Liver (tissue), 9 donors: ENCODE results near the gene TUBGCP2. TPM values are rescaled to one million over a fixed set of nuclear protein-coding genes. Genes with fewer than 3 reads are reported as not detected.

ENCODE experiments used
- DNase-seq: peaks from one replicate; pipeline ENCODE4 v3.0.0-alpha.2; 2017; ENCODE audit warnings: low spot score
- H3K27ac ChIP-seq, 2 donors: one replicate each; pipeline ENCODE4 v1.7.0; 2013; ENCODE audit warnings: inconsistent platforms in 2 of 2, low read length in 2 of 2, control low read depth in 1 of 2, low read depth in 1 of 2, mild to moderate bottlenecking in 1 of 2
- H3K27me3 ChIP-seq, 4 donors: one replicate each; pipeline versions ENCODE4 v1.6.1 to v1.7.0; 2013; ENCODE audit warnings: low read length in 3 of 4, inconsistent platforms in 1 of 4, mild to moderate bottlenecking in 1 of 4, moderate library complexity in 1 of 4; ENCODE audit not compliant: control insufficient read depth in 4 of 4, insufficient read depth in 4 of 4
- H3K36me3 ChIP-seq, 4 donors: one replicate each; pipeline versions ENCODE4 v1.6.1 to v1.7.0; 2013; ENCODE audit warnings: low read length in 3 of 4, mild to moderate bottlenecking in 3 of 4, low read depth in 1 of 4, moderate library complexity in 1 of 4; ENCODE audit not compliant: control insufficient read depth in 4 of 4, insufficient read depth in 3 of 4
- H3K4me1 ChIP-seq, 4 donors: one replicate each; pipeline versions ENCODE4 v1.6.1 to v1.7.0; 2013; ENCODE audit warnings: low read length in 3 of 4, mild to moderate bottlenecking in 3 of 4, moderate library complexity in 1 of 4; ENCODE audit not compliant: control insufficient read depth in 4 of 4, insufficient read depth in 4 of 4
- H3K4me3 ChIP-seq, 3 donors: one replicate each; pipeline versions ENCODE4 v1.6.1 to v1.7.0; 2013; ENCODE audit warnings: low read length in 3 of 3, control low read depth in 1 of 3, low read depth in 1 of 3, mild to moderate bottlenecking in 1 of 3
- H3K9ac ChIP-seq, 2 donors: one replicate each; pipeline ENCODE4 v1.7.0; 2013; ENCODE audit warnings: low read length in 2 of 2, mild to moderate bottlenecking in 2 of 2, moderate library complexity in 2 of 2, control low read depth in 1 of 2, low read depth in 1 of 2
- H3K9me3 ChIP-seq, 4 donors: one replicate each; pipeline versions ENCODE4 v1.6.1 to v1.7.0; 2013; ENCODE audit warnings: low read length in 3 of 4; ENCODE audit not compliant: control insufficient read depth in 4 of 4
- CTCF ChIP-seq: fragments of 150-350 bp; IDR thresholded peaks from 2 replicates; pipeline ENCODE4 v1.5.1; 2017; ENCODE audit warnings: improper control_type of control experiment, low read depth, low read length; ENCODE audit not compliant: missing input control
- EGR1 ChIP-seq, 2 donors: IDR thresholded peaks; 2 replicates each; pipeline ENCODE4 v1.6.1; 2016 to 2018; ENCODE audit warnings: antibody characterized with exemption in 2 of 2, low read depth in 2 of 2
- FOXA2 ChIP-seq: IDR thresholded peaks from 2 replicates; pipeline ENCODE4 v1.6.1; 2016; ENCODE audit warnings: antibody characterized with exemption
- HNF4A ChIP-seq, 2 donors: conservative IDR thresholded peaks; 2 replicates each; pipeline ENCODE4 v1.6.1; 2016; ENCODE audit warnings: antibody characterized with exemption in 2 of 2, mild to moderate bottlenecking in 2 of 2
- HNF4G ChIP-seq: IDR thresholded peaks from 2 replicates; pipeline ENCODE4 v1.6.1; 2016; ENCODE audit warnings: antibody characterized with exemption
- MAX ChIP-seq: IDR thresholded peaks from 2 replicates; pipeline ENCODE4 v1.6.1; 2016; ENCODE audit warnings: antibody characterized with exemption
- RAD21 ChIP-seq, 2 donors: IDR thresholded peaks; 2 replicates each; pipeline ENCODE4 v1.6.1; 2016; ENCODE audit warnings: antibody characterized with exemption in 2 of 2, mild to moderate bottlenecking in 2 of 2
- SP1 ChIP-seq: IDR thresholded peaks from 2 replicates; pipeline ENCODE4 v1.6.1; 2018; ENCODE audit warnings: antibody characterized with exemption, mild to moderate bottlenecking
- TAF1 ChIP-seq: conservative IDR thresholded peaks from 2 replicates; pipeline ENCODE4 v1.6.1; 2016; ENCODE audit warnings: antibody characterized with exemption, mild to moderate bottlenecking
- WGBS: extraction: QIAGEN DNeasy Blood & Tissue Kit; methylation state at CpG from one replicate; pipeline ENCODE4 v1.1.7; 2013; 5-methylcytosine and 5-hydroxymethylcytosine counted together
- polyA plus RNA-seq, 2 donors: library from polyadenylated mRNA; stranded (reverse) in 1 of 2; unstranded in 1 of 2; fragments of 200-250 nt in 1 of 2; fragments of >200 nt in 1 of 2; fragmentation: Nextera tagmentation in 1 of 2; extraction: Ambion mirVana in 1 of 2; gene quantifications; one replicate each; pipeline versions ENCODE4 v1.2.1 to v1.2.3, GENCODE V29; 2013 to 2015
- total RNA-seq, 2 donors: library from RNA; depleted of rRNA; stranded (reverse); fragments of >200 nt; gene quantifications; one replicate each; pipeline ENCODE4 v1.2.3, GENCODE V29; 2014
- TF ChIP-seq, protein P1 (sequence below): IDR thresholded peaks from 2 replicates; pipeline ENCODE4 v1.6.1; 2016; ENCODE audit warnings: antibody characterized with exemption, mild to moderate bottlenecking
- TF ChIP-seq, protein P2 (sequence below): IDR thresholded peaks from 2 replicates; pipeline ENCODE4 v1.6.1; 2016; ENCODE audit warnings: antibody characterized with exemption
- TF ChIP-seq, protein P3 (sequence below): IDR thresholded peaks from 2 replicates; pipeline ENCODE4 v1.6.1; 2016; ENCODE audit warnings: antibody characterized with exemption
- donor health status: healthy.
- donor health status: healthy.
- donor health status: healthy.
- donor health status: healthy.
- donor health status: healthy.

Gene TUBGCP2
- total and polyA plus RNA-seq, 4 donors: 18.8 to 32.4 (median 27.6) TPM

GRCh38 chr10:133303206-133303605 lies 5.5 kb downstream of the TUBGCP2 start:
- H3K4me1 ChIP-seq: peaks cover 0 to 25% (median 17%) of the 10 kb centered on the region in 4 donors
- DNase-seq: no peak
- WGBS: 89% methylated on average over 10 of the region's 10 CpGs

GRCh38 chr10:133302230-133302629 lies 6.4 kb downstream of the TUBGCP2 start:
- Histone ChIP-seq H3K4me1 (peaks cover 0 to 15% (median 9%) of the 10 kb centered on the region in 4 donors), H3K4me3 (no peak overlapping the region), H3K27ac (no peak overlapping the region), H3K9ac (no peak overlapping the region), H3K36me3 (peaks cover 18 to 45% (median 29%) of the 10 kb centered on the region in 4 donors), H3K27me3 (no peaks in the 10 kb centered on the region), H3K9me3 (no peaks in the 10 kb centered on the region)
- DNase-seq: no peak
- 95% methylated on average over 14 of the region's 14 CpGs for WGBS
- TF ChIP-seq RAD21 (IDR thresholded peaks at IDR 0.05) (no peak), FOXA2 (no peak), EGR1 (IDR thresholded peaks at IDR 0.05; ENCODE audit: low read depth in 2 of 2) (no peak), MAX (no peak), SP1 (no peak), TAF1 (no peak)
- TF ChIP-seq, protein P1, sequence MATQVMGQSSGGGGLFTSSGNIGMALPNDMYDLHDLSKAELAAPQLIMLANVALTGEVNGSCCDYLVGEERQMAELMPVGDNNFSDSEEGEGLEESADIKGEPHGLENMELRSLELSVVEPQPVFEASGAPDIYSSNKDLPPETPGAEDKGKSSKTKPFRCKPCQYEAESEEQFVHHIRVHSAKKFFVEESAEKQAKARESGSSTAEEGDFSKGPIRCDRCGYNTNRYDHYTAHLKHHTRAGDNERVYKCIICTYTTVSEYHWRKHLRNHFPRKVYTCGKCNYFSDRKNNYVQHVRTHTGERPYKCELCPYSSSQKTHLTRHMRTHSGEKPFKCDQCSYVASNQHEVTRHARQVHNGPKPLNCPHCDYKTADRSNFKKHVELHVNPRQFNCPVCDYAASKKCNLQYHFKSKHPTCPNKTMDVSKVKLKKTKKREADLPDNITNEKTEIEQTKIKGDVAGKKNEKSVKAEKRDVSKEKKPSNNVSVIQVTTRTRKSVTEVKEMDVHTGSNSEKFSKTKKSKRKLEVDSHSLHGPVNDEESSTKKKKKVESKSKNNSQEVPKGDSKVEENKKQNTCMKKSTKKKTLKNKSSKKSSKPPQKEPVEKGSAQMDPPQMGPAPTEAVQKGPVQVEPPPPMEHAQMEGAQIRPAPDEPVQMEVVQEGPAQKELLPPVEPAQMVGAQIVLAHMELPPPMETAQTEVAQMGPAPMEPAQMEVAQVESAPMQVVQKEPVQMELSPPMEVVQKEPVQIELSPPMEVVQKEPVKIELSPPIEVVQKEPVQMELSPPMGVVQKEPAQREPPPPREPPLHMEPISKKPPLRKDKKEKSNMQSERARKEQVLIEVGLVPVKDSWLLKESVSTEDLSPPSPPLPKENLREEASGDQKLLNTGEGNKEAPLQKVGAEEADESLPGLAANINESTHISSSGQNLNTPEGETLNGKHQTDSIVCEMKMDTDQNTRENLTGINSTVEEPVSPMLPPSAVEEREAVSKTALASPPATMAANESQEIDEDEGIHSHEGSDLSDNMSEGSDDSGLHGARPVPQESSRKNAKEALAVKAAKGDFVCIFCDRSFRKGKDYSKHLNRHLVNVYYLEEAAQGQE: no peak

More at GRCh38 chr10:133303206-133303605, 5.5 kb downstream of the TUBGCP2 start:
- Histone ChIP-seq H3K4me3 (no peak overlapping the region), H3K9ac (no peak overlapping the region), H3K27me3 (no peaks in the 10 kb centered on the region), H3K36me3 (peaks cover 10 to 35% (median 22%) of the 10 kb centered on the region in 4 donors), H3K9me3 (no peaks in the 10 kb centered on the region), H3K27ac (no peak overlapping the region)
- TF ChIP-seq HNF4G (no peak), EGR1 (IDR thresholded peaks at IDR 0.05; ENCODE audit: low read depth in 2 of 2) (no peak), HNF4A (conservative IDR thresholded peaks at IDR 0.05) (no peak), SP1 (no peak), CTCF (no peak)
- TF ChIP-seq, protein P2, sequence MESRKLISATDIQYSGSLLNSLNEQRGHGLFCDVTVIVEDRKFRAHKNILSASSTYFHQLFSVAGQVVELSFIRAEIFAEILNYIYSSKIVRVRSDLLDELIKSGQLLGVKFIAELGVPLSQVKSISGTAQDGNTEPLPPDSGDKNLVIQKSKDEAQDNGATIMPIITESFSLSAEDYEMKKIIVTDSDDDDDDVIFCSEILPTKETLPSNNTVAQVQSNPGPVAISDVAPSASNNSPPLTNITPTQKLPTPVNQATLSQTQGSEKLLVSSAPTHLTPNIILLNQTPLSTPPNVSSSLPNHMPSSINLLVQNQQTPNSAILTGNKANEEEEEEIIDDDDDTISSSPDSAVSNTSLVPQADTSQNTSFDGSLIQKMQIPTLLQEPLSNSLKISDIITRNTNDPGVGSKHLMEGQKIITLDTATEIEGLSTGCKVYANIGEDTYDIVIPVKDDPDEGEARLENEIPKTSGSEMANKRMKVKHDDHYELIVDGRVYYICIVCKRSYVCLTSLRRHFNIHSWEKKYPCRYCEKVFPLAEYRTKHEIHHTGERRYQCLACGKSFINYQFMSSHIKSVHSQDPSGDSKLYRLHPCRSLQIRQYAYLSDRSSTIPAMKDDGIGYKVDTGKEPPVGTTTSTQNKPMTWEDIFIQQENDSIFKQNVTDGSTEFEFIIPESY: no peak
- TF ChIP-seq, protein P3, sequence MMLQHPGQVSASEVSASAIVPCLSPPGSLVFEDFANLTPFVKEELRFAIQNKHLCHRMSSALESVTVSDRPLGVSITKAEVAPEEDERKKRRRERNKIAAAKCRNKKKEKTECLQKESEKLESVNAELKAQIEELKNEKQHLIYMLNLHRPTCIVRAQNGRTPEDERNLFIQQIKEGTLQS: no peak
